ENCODE results near the gene MCF2L2.

MCF2L2 gene

DNA sequence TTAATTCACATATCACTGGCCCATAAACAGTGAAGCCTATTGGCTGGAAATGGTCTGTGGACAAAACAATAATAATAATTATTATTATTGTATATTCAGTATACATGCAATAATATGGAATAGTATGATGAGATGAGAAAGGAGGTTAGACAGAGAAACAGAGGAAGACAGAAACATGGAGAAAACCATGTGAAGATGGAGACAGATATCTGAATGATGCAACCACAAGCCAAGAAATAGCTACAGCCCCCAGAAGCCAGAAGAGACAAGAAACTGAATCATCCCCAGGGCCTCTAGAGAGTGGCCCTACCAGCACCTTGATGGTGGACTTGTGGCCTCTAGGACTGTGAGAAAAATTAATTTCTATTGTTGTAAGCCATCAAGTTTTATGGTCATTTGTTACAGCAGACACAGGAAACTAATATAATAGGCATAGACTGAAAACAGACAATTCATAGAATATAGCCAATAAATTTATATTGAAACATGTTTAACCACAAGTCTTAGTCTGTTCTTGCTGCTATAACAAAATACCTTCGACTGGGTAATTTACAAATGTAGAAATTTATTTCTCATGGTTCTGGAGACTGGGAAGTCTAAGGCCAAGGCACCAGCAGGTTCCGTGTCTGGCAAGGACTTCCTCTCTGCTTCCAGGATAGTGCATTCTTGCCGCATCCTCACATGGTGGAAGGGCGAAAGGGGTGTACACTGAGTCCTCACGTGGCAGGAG lies 31.6 kb downstream of the MCF2L2 start:
- Histone ChIP-seq H3K9ac (ENCODE audit: low read depth, low read length) (no peak overlapping the region), H3K36me3 (ENCODE audit: insufficient read depth, low read length) (no peaks in the 10 kb centered on the region), H3K9me3 (ENCODE audit: control insufficient read depth, insufficient read depth, low read length) (no peaks in the 10 kb centered on the region)

DNA sequence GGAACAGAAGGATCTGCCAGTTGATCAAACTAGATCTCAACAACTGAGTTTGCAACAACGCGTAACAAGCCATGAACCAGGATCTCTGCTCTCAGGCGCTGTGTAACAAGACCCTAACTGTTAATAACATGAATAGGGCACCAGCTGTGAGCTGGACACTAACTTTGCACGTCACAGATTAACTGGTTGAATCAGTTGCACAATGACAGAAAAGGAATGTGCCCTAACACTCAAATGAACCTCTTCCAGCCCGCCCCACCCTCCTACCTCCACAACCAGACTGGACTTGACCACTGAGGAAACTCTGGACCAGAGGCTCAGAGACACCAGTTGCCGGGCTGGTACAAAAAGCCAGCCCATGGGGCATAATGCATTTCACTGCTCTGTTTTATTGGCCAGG lies 34.3 kb downstream of the MCF2L2 start:
- Histone ChIP-seq H3K4me1 (ENCODE audit: insufficient read depth, low read length) (peaks cover 19% of the 10 kb centered on the region), H3K36me3 (ENCODE audit: insufficient read depth, low read length) (no peaks in the 10 kb centered on the region), H3K9me3 (ENCODE audit: control insufficient read depth, insufficient read depth, low read length) (no peaks in the 10 kb centered on the region), H3K9ac (ENCODE audit: low read depth, low read length) (no peak overlapping the region)

More for the DNA sequence above, 31.6 kb downstream of the MCF2L2 start:
- H3K4me1 ChIP-seq (ENCODE audit: insufficient read depth, low read length): peaks cover 14% of the 10 kb centered on the region; the same call in 1 of the 2 replicates

GRCh38 chr3:183393625-183394024 lies 34.8 kb downstream of the MCF2L2 start:
- Histone ChIP-seq H3K9ac (ENCODE audit: low read depth, low read length) (no peak overlapping the region), H3K36me3 (ENCODE audit: insufficient read depth, low read length) (no peaks in the 10 kb centered on the region), H3K4me1 (ENCODE audit: insufficient read depth, low read length) (peaks cover 19% of the 10 kb centered on the region), H3K9me3 (ENCODE audit: control insufficient read depth, insufficient read depth, low read length) (no peaks in the 10 kb centered on the region)

DNA sequence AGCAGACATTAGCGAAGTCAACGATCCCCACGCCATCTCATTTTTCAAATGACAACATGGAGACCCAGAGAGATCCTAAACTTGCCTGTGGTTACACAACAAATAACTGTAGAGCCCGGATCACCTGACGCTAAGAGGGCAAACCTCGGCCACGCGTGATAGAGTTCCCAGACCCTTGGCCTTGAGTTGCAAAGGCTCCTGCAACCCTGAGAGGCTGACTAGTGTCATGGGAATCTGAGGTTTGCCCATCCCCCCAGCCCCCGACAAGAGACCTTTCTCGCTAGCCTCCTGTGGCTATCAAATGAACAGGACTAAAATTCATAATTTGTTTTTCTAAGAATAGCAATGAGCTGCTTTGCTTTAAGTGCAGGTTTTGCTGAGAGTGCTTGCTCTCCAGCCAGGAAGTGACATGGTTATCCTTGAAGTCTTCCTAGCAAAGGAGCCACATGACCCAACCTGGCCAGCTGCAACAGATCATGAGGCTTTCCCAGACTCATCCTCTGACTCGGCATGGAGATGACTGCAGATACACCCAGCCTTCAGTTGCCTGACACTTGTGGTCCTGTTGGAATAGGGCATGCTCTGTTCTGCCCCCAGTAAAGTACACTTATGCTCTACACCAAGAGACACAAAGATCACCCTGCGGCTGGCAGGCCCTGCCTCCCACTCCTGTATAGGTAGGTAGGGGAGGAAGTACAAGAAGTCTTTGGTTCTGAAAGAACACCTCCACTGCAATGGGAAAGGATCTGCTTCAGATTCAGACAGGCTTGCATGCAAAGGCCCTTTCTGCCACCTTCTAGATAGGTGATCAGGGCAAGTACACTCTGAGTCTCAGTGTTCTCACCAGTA lies 36.0 kb downstream of the MCF2L2 start:
- Histone ChIP-seq H3K4me1 (ENCODE audit: insufficient read depth, low read length) (peaks cover 22% of the 10 kb centered on the region), H3K36me3 (ENCODE audit: insufficient read depth, low read length) (no peaks in the 10 kb centered on the region; the same call in 1 of the 2 replicates), H3K9ac (ENCODE audit: low read depth, low read length) (no peak overlapping the region), H3K9me3 (ENCODE audit: control insufficient read depth, insufficient read depth, low read length) (no peaks in the 10 kb centered on the region)

DNA sequence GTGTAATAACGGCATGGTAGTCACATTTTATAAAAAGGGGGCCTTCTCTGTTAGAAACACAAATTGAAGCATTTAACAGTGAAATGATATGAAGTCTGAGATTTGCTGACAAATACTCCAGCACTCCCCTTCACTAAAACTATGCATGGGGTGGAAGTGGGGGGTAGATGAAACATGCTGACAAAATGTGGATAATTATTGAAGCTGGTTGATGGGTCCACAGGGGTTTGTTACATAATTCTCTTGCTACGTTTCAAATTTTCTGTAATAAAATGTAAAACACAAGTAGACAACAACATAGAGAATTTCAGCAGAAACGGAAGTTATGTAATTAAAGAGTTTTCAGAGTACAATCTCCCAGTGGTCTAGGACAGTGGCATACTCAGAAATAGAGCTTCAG lies 37.0 kb downstream of the MCF2L2 start:
- no peaks in the 10 kb centered on the region for H3K9me3 ChIP-seq (ENCODE audit: control insufficient read depth, insufficient read depth, low read length)
- H3K36me3 ChIP-seq (ENCODE audit: insufficient read depth, low read length): no peaks in the 10 kb centered on the region; the same call in 1 of the 2 replicates
- no peak overlapping the region for H3K9ac ChIP-seq (ENCODE audit: low read depth, low read length)
- H3K4me1 ChIP-seq (ENCODE audit: insufficient read depth, low read length): peaks cover 22% of the 10 kb centered on the region

DNA sequence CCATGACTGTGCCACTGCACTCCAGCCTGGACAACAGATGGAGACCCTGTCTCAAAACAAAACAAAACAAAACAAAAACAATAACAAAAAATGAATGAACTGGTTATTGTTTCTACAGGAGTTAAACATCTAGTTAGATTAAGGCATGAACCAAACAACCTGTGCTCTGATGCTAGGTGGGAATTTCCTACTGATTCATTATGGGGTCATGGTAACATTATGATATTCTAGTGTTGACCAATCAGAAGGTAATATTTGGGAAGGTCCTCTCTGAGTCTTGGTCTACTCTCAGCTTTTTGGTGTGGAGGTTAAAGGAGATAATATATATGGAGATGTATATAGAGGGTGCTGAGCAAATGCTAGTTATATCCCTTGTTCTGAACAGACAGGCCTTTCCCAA lies 37.6 kb downstream of the MCF2L2 start:
- no peak overlapping the region for H3K9ac ChIP-seq (ENCODE audit: low read depth, low read length)
- peaks cover 22% of the 10 kb centered on the region for H3K4me1 ChIP-seq (ENCODE audit: insufficient read depth, low read length)
- H3K36me3 ChIP-seq (ENCODE audit: insufficient read depth, low read length): no peaks in the 10 kb centered on the region; the same call in 1 of the 2 replicates
- H3K9me3 ChIP-seq (ENCODE audit: control insufficient read depth, insufficient read depth, low read length): no peaks in the 10 kb centered on the region

DNA sequence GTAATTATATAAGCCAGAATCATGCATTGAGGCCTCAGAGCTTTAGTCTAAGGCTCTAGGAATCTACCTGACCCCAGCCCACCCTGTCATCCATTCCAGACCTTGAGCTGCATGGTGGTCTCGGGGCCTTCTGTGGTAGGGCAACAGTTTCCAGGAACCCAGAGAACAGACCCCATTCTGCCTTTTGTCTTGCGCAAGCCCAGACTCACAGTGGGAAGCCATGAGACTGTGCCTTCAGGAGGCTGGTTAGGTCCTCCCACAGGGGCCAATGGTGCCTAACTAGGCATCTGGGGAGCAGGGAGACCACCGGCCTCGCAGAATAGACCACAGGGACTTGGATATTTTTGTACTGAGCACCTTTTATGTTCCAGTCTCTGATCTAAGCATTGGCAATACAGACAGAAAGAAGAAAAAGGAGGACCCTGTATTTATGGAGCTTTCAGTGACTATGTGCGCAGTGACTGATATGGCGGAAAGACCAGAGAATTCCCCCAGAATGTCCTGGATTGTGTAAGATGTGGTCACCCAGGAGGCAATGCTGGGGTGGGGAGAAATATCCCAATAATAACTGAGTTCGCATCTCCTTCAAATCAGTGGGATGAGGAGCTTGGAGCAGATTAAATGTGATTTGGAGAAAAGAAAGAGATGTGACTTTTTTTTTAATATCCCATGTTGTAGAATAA lies 40.1 kb downstream of the MCF2L2 start:
- H3K4me1 ChIP-seq (ENCODE audit: insufficient read depth, low read length): peaks cover 17% of the 10 kb centered on the region

GRCh38 chr3:183387797-183388196 lies 40.6 kb downstream of the MCF2L2 start:
- no peak overlapping the region for H3K9ac ChIP-seq (ENCODE audit: low read depth, low read length)
- no peaks in the 10 kb centered on the region; the same call in 1 of the 2 replicates for H3K36me3 ChIP-seq (ENCODE audit: insufficient read depth, low read length)
- H3K4me1 ChIP-seq (ENCODE audit: insufficient read depth, low read length): peaks cover 16% of the 10 kb centered on the region
- no peaks in the 10 kb centered on the region for H3K9me3 ChIP-seq (ENCODE audit: control insufficient read depth, insufficient read depth, low read length)

More for the DNA sequence above, 40.1 kb downstream of the MCF2L2 start:
- Histone ChIP-seq H3K9ac (ENCODE audit: low read depth, low read length) (no peak overlapping the region), H3K9me3 (ENCODE audit: control insufficient read depth, insufficient read depth, low read length) (no peaks in the 10 kb centered on the region), H3K36me3 (ENCODE audit: insufficient read depth, low read length) (no peaks in the 10 kb centered on the region; the same call in 1 of the 2 replicates)

GRCh38 chr3:183386651-183387050 lies 41.8 kb downstream of the MCF2L2 start:
- no peaks in the 10 kb centered on the region; the same call in 1 of the 2 replicates for H3K36me3 ChIP-seq (ENCODE audit: insufficient read depth, low read length)
- H3K9ac ChIP-seq (ENCODE audit: low read depth, low read length): no peak overlapping the region
- H3K4me1 ChIP-seq (ENCODE audit: insufficient read depth, low read length): peaks cover 7% of the 10 kb centered on the region; the same call in 1 of the 2 replicates
- no peaks in the 10 kb centered on the region for H3K9me3 ChIP-seq (ENCODE audit: control insufficient read depth, insufficient read depth, low read length)

DNA sequence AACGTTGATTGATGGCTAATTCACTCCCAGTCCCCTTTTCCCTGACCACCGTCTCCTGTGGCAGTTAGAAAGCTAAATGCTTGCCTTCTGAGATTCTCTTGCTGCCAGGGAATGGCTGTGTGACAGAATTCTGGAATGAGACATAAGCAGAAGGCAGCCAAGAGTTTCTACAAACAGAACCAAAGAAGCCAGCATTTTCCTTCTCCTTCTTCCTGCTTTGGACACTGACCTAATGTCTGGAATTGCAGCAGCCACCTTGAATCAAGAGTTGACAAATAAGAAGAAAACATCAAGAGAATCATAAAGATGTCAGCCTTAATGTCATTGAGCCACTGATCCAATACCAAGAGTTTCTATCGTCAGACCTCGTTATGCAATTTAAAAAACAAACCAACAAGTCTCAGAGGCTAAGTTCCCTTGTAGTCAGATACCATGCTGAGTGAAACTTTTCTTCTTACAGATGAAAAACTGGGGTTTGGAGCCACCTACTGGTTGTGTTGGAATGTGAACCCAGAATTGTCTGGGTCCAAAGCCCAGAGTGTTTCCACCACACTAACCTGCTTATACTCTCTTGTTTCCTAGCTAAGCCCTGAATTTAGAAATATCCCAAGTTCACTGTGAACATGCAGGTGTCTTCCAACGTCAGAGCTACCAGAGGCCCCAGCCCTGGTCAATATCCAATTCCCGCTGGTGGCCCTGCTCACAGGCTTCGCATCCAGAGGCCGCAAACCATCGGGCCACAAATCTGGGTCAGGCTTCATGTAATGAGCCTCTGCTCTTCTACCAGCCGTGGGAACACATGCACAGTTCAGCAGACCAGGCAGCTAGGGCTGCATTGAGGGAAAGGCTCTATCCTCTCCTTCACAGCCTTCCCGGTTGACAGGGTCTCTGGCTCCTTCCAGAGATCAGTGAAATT lies 42.5 kb downstream of the MCF2L2 start:
- Histone ChIP-seq H3K9ac (ENCODE audit: low read depth, low read length) (no peak overlapping the region), H3K4me1 (ENCODE audit: insufficient read depth, low read length) (peaks cover 7% of the 10 kb centered on the region; the same call in 1 of the 2 replicates), H3K36me3 (ENCODE audit: insufficient read depth, low read length) (no peaks in the 10 kb centered on the region; the same call in 1 of the 2 replicates), H3K9me3 (ENCODE audit: control insufficient read depth, insufficient read depth, low read length) (no peaks in the 10 kb centered on the region)

GRCh38 chr3:183381673-183382072 lies 46.7 kb downstream of the MCF2L2 start:
- Histone ChIP-seq H3K9me3 (ENCODE audit: control insufficient read depth, insufficient read depth, low read length) (no peaks in the 10 kb centered on the region), H3K36me3 (ENCODE audit: insufficient read depth, low read length) (peaks cover 2% of the 10 kb centered on the region; the same call in 1 of the 2 replicates), H3K9ac (ENCODE audit: low read depth, low read length) (no peak overlapping the region), H3K4me1 (ENCODE audit: insufficient read depth, low read length) (no peaks in the 10 kb centered on the region)

GRCh38 chr3:183381179-183381578 lies 47.2 kb downstream of the MCF2L2 start:
- H3K4me1 ChIP-seq (ENCODE audit: insufficient read depth, low read length): no peaks in the 10 kb centered on the region
- peaks cover 2% of the 10 kb centered on the region; the same call in 1 of the 2 replicates for H3K36me3 ChIP-seq (ENCODE audit: insufficient read depth, low read length)

DNA sequence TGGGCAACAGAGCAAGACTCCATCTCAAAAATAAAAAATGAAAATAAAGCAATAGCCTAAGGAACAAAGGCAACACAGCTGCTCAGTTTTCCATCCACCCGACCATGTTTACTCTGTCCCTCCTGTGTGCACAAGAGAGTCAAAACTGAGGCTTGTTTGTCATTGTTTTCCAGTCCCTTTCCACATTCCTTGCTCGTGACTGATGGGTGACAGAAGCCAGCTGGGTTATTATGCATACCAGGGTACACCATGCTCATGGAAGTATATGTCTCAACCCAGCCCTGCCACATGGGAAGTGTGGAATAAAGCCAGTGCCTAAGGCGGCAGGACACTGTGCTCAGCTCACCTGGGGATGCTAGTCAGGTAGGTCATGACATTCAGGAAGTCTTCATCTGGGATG lies 49.5 kb downstream of the MCF2L2 start:
- Histone ChIP-seq H3K9me3 (ENCODE audit: control insufficient read depth, insufficient read depth, low read length) (no peaks in the 10 kb centered on the region), H3K9ac (ENCODE audit: low read depth, low read length) (no peak overlapping the region), H3K36me3 (ENCODE audit: insufficient read depth, low read length) (peaks cover 2% of the 10 kb centered on the region; the same call in 1 of the 2 replicates), H3K4me1 (ENCODE audit: insufficient read depth, low read length) (no peaks in the 10 kb centered on the region)

More at GRCh38 chr3:183381179-183381578, 47.2 kb downstream of the MCF2L2 start:
- H3K9me3 ChIP-seq (ENCODE audit: control insufficient read depth, insufficient read depth, low read length): no peaks in the 10 kb centered on the region
- H3K9ac ChIP-seq (ENCODE audit: low read depth, low read length): no peak overlapping the region

Measured in ES-I3 (cell line).